Neural cell (in vitro differentiated cells): ENCODE measurements around the gene OR51E2.

Experiments used
- EP300 ChIP-seq: fragments of 450-650 bp; conservative IDR thresholded peaks from 2 replicates; pipeline ENCODE4 v1.6.1; 2014; ENCODE audit warnings: antibody characterized with exemption, mild to moderate bottlenecking, moderate library complexity; ENCODE audit not compliant: poor library complexity, severe bottlenecking
- EZH2 ChIP-seq: fragments of 200-600, 300-800 bp; shearing (Covaris generic), sonication (generic); IDR thresholded peaks from 2 replicates; pipeline ENCODE4 v1.6.1; 2014; ENCODE audit warnings: antibody characterized with exemption, low read length, borderline replicate concordance, mild to moderate bottlenecking; ENCODE audit not compliant: insufficient read depth, poor library complexity, severe bottlenecking
- MXI1 ChIP-seq: fragments of 450-650 bp; conservative IDR thresholded peaks from 2 replicates; pipeline ENCODE4 v1.6.1; 2014; ENCODE audit warnings: antibody characterized with exemption, mild to moderate bottlenecking; ENCODE audit not compliant: poor library complexity, severe bottlenecking
- RAD21 ChIP-seq: fragments of 450-650 bp; conservative IDR thresholded peaks from 2 replicates; pipeline ENCODE4 v1.6.1; 2014; ENCODE audit warnings: antibody characterized with exemption, mild to moderate bottlenecking, moderate library complexity
- SMC3 ChIP-seq: fragments of 450-650 bp; conservative IDR thresholded peaks from 2 replicates; pipeline ENCODE4 v1.6.1; 2014; ENCODE audit warnings: antibody characterized with exemption, mild to moderate bottlenecking, moderate library complexity; ENCODE audit not compliant: poor library complexity
- TAF1 ChIP-seq: IDR thresholded peaks from 2 replicates; pipeline ENCODE4 v1.6.1; 2012; ENCODE audit warnings: low read depth
- TF ChIP-seq, protein P1 (sequence below): fragments of 450-650 bp; IDR thresholded peaks from 2 replicates; pipeline ENCODE4 v1.5.1; 2014; ENCODE audit warnings: antibody characterized with exemption, mild to moderate bottlenecking, moderate library complexity; ENCODE audit not compliant: poor library complexity, severe bottlenecking
- TF ChIP-seq, protein P2 (sequence below): IDR thresholded peaks from 2 replicates; pipeline ENCODE4 v1.6.1; 2012; ENCODE audit warnings: borderline replicate concordance

DNA sequence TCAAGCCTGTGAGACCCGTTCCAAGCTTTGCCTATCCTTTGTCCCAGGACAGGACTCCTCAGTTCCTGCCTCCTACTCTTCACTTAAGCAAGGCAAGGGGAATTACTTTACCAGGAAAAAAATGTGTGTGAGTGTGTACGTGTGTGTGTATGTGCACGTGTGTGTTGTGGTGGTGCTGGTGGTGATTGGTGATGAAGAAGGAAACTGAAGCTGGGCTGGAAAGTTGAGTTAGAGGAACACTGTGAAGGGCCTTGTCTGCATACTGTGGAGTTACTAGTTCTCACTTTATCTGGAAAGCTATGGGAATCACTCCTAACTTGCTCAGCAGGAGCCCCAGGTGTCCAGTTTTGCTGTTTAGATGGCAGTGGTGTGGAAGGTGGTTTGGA is 60.0 kb downstream of the OR51E2 start:
- TF ChIP-seq, protein P1, sequence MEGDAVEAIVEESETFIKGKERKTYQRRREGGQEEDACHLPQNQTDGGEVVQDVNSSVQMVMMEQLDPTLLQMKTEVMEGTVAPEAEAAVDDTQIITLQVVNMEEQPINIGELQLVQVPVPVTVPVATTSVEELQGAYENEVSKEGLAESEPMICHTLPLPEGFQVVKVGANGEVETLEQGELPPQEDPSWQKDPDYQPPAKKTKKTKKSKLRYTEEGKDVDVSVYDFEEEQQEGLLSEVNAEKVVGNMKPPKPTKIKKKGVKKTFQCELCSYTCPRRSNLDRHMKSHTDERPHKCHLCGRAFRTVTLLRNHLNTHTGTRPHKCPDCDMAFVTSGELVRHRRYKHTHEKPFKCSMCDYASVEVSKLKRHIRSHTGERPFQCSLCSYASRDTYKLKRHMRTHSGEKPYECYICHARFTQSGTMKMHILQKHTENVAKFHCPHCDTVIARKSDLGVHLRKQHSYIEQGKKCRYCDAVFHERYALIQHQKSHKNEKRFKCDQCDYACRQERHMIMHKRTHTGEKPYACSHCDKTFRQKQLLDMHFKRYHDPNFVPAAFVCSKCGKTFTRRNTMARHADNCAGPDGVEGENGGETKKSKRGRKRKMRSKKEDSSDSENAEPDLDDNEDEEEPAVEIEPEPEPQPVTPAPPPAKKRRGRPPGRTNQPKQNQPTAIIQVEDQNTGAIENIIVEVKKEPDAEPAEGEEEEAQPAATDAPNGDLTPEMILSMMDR = no peak
- TF ChIP-seq, protein P2, sequence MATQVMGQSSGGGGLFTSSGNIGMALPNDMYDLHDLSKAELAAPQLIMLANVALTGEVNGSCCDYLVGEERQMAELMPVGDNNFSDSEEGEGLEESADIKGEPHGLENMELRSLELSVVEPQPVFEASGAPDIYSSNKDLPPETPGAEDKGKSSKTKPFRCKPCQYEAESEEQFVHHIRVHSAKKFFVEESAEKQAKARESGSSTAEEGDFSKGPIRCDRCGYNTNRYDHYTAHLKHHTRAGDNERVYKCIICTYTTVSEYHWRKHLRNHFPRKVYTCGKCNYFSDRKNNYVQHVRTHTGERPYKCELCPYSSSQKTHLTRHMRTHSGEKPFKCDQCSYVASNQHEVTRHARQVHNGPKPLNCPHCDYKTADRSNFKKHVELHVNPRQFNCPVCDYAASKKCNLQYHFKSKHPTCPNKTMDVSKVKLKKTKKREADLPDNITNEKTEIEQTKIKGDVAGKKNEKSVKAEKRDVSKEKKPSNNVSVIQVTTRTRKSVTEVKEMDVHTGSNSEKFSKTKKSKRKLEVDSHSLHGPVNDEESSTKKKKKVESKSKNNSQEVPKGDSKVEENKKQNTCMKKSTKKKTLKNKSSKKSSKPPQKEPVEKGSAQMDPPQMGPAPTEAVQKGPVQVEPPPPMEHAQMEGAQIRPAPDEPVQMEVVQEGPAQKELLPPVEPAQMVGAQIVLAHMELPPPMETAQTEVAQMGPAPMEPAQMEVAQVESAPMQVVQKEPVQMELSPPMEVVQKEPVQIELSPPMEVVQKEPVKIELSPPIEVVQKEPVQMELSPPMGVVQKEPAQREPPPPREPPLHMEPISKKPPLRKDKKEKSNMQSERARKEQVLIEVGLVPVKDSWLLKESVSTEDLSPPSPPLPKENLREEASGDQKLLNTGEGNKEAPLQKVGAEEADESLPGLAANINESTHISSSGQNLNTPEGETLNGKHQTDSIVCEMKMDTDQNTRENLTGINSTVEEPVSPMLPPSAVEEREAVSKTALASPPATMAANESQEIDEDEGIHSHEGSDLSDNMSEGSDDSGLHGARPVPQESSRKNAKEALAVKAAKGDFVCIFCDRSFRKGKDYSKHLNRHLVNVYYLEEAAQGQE = no peak
- TF ChIP-seq TAF1 (no peak), RAD21 (no peak), SMC3 (no peak), EP300 (no peak), MXI1 (no peak), EZH2 (no peak)
